DOHH2 (cell line): ENCODE results near the gene SMLR1.

ENCODE experiments used
- H3F3A ChIP-seq: fragments of 200-600 bp; sonication (generic), shearing (Covaris generic); 2 replicates; pipeline ENCODE4 v1.6.0; 2016; ENCODE audit warnings: antibody characterized with exemption, mild to moderate bottlenecking; ENCODE audit not compliant: control insufficient read depth, insufficient read depth
- H3K27ac ChIP-seq: fragments of 200-600 bp; sonication (generic); 2 replicates; pipeline ENCODE4 v1.5.1; 2014; ENCODE audit warnings: low read depth, mild to moderate bottlenecking, low read length, moderate library complexity
- H3K27me3 ChIP-seq: fragments of 200-600 bp; sonication (generic); 2 replicates; pipeline ENCODE4 v1.6.1; 2014; ENCODE audit warnings: mild to moderate bottlenecking, low read length, mixed read lengths; ENCODE audit not compliant: control insufficient read depth
- H3K36me3 ChIP-seq: fragments of 200-600 bp; sonication (generic); 2 replicates; pipeline ENCODE4 v1.6.1; 2014; ENCODE audit warnings: mild to moderate bottlenecking, low read length, moderate library complexity, mixed read lengths; ENCODE audit not compliant: control insufficient read depth
- H3K4me1 ChIP-seq: fragments of 200-600 bp; sonication (generic); 2 replicates; pipeline ENCODE4 v1.6.1; 2014; ENCODE audit warnings: mild to moderate bottlenecking, low read length, mixed read lengths; ENCODE audit not compliant: control insufficient read depth
- H3K4me2 ChIP-seq: fragments of 200-600 bp; sonication (generic); 2 replicates; pipeline ENCODE4 v1.6.0; 2014; ENCODE audit warnings: mild to moderate bottlenecking, low read length, moderate library complexity
- H3K4me3 ChIP-seq: fragments of 200-600 bp; sonication (generic); 2 replicates; pipeline ENCODE4 v1.5.1; 2014; ENCODE audit warnings: mild to moderate bottlenecking, low read length, mixed read lengths
- H3K79me2 ChIP-seq: fragments of 200-600 bp; sonication (generic); 2 replicates; pipeline ENCODE4 v1.6.1; 2014; ENCODE audit warnings: mild to moderate bottlenecking, low read length, mixed read lengths; ENCODE audit not compliant: control insufficient read depth
- H3K9me2 ChIP-seq: fragments of 200-600 bp; sonication (generic); replicated peaks from 2 replicates; pipeline ENCODE4 v1.6.1; 2014; ENCODE audit warnings: mild to moderate bottlenecking, low read length, mixed read lengths; ENCODE audit not compliant: control insufficient read depth
- H3K9me3 ChIP-seq: fragments of 200-600 bp; sonication (generic); 2 replicates; pipeline ENCODE4 v1.6.1; 2014; ENCODE audit warnings: antibody characterized with exemption, low read length, mixed read lengths; ENCODE audit not compliant: control insufficient read depth, insufficient read depth
- H4K20me1 ChIP-seq: fragments of 200-600 bp; sonication (generic); 2 replicates; pipeline ENCODE4 v1.6.0; 2014; ENCODE audit warnings: low read depth, mild to moderate bottlenecking, antibody characterized with exemption, low read length, moderate library complexity; ENCODE audit not compliant: control insufficient read depth, insufficient read depth
- EZH2phosphoT487 ChIP-seq: fragments of 200-600 bp; sonication (generic); IDR thresholded peaks from 2 replicates; pipeline ENCODE4 v1.6.1; 2017; ENCODE audit warnings: borderline replicate concordance, mild to moderate bottlenecking, antibody characterized with exemption, low read length, moderate library complexity, mixed read lengths
- TF ChIP-seq, protein P1 (sequence below): fragments of 200-600 bp; sonication (generic); IDR thresholded peaks from one replicate; pipeline ENCODE4 v1.5.1; 2014; ENCODE audit warnings: antibody characterized with exemption, mild to moderate bottlenecking, low read depth, low read length; ENCODE audit not compliant: poor library complexity, severe bottlenecking

SMLR1 gene

GRCh38 chr6:130831607-130832006, 4.4 kb downstream of the SMLR1 start:
- Histone ChIP-seq H3F3A (no peaks in the 10 kb centered on the region), H4K20me1 (no peaks in the 10 kb centered on the region), H3K9me3 (no peaks in the 10 kb centered on the region), H3K4me2 (no peak overlapping the region), H3K4me1 (no peaks in the 10 kb centered on the region), H3K27me3 (no peaks in the 10 kb centered on the region), H3K4me3 (no peak overlapping the region), H3K9me2 (no peaks in the 10 kb centered on the region), H3K79me2 (no peaks in the 10 kb centered on the region), H3K36me3 (no peaks in the 10 kb centered on the region), H3K27ac (no peak overlapping the region)
- TF ChIP-seq EZH2phosphoT487 = no peak

GRCh38 chr6:130833569-130833968, 6.4 kb downstream of the SMLR1 start:
- H3K4me2 ChIP-seq = no peak overlapping the region

DNA sequence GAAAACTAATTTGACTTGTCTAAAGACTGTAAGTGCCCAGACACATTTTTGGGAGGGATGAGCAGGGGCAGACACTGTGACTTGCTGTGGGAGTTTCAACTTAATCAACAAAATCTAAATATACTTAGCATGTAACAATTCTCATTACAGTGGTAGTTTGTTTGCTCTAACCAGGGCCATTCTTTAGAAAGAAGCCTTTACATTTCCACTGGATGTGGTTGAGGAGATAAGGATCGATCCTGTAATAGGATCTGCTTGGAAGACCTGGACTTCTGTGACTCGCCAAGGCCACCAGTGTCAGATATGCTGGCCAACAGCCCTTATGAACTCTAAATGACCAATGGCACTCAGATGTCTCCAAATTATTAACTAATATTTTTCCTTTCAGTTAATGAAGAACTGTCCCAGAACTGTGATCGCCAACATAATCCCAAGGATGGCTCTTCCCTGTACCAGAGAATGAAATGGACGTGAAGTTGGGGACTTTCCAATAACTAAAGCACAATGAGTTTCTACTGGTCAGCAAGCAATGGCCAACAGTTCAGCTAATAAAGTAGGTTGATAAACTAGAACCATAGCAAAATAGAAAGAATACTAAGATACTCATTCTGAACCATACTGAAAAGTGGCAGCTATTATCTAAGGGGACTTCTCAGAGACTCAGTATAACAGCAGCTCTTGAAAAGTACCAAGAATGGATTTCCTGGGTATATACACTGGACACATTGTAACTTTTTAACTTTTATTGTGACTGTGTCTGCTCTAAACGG, 7.5 kb downstream of the SMLR1 start:
- H3K27me3 ChIP-seq = no peaks in the 10 kb centered on the region
- H3K4me2 ChIP-seq = no peak overlapping the region
- H3K36me3 ChIP-seq = 0 out of 2 replicates have a peak, but pooled peaks cover 2% of the 10 kb centered on the region
- H3K4me3 ChIP-seq = no peak overlapping the region
- no peaks in the 10 kb centered on the region for H3K9me3 ChIP-seq
- no peaks in the 10 kb centered on the region for H3K4me1 ChIP-seq
- H3K27ac ChIP-seq = no peak overlapping the region
- H3F3A ChIP-seq = no peaks in the 10 kb centered on the region
- TF ChIP-seq, protein P1, sequence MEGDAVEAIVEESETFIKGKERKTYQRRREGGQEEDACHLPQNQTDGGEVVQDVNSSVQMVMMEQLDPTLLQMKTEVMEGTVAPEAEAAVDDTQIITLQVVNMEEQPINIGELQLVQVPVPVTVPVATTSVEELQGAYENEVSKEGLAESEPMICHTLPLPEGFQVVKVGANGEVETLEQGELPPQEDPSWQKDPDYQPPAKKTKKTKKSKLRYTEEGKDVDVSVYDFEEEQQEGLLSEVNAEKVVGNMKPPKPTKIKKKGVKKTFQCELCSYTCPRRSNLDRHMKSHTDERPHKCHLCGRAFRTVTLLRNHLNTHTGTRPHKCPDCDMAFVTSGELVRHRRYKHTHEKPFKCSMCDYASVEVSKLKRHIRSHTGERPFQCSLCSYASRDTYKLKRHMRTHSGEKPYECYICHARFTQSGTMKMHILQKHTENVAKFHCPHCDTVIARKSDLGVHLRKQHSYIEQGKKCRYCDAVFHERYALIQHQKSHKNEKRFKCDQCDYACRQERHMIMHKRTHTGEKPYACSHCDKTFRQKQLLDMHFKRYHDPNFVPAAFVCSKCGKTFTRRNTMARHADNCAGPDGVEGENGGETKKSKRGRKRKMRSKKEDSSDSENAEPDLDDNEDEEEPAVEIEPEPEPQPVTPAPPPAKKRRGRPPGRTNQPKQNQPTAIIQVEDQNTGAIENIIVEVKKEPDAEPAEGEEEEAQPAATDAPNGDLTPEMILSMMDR = no peak
- TF ChIP-seq EZH2phosphoT487 = no peak
- H3K79me2 ChIP-seq = no peaks in the 10 kb centered on the region
- no peaks in the 10 kb centered on the region for H3K9me2 ChIP-seq
- H4K20me1 ChIP-seq = no peaks in the 10 kb centered on the region

More at GRCh38 chr6:130833569-130833968, 6.4 kb downstream of the SMLR1 start:
- Histone ChIP-seq H3K27me3 (no peaks in the 10 kb centered on the region), H3K27ac (no peak overlapping the region), H3K9me2 (no peaks in the 10 kb centered on the region), H3K9me3 (no peaks in the 10 kb centered on the region), H3F3A (no peaks in the 10 kb centered on the region), H3K79me2 (no peaks in the 10 kb centered on the region), H4K20me1 (no peaks in the 10 kb centered on the region), H3K4me1 (no peaks in the 10 kb centered on the region), H3K4me3 (no peak overlapping the region), H3K36me3 (no peaks in the 10 kb centered on the region)
- TF ChIP-seq, protein P1 = no peak
- no peak for TF ChIP-seq EZH2phosphoT487

GRCh38 chr6:130836055-130836640, 8.9 kb downstream of the SMLR1 start:
- H3K4me1 ChIP-seq = no peaks in the 10 kb centered on the region
- H3K36me3 ChIP-seq = 0 out of 2 replicates have a peak, but pooled peaks cover 3% of the 10 kb centered on the region
- no peaks in the 10 kb centered on the region for H3F3A ChIP-seq
- no peaks in the 10 kb centered on the region for H4K20me1 ChIP-seq
- no peaks in the 10 kb centered on the region for H3K9me2 ChIP-seq
- H3K4me2 ChIP-seq = no peak overlapping the region
- H3K27ac ChIP-seq = no peak overlapping the region
- H3K9me3 ChIP-seq = no peaks in the 10 kb centered on the region
- TF ChIP-seq, protein P1 = no peak
- no peak for TF ChIP-seq EZH2phosphoT487
- H3K27me3 ChIP-seq = no peaks in the 10 kb centered on the region
- no peaks in the 10 kb centered on the region for H3K79me2 ChIP-seq
- H3K4me3 ChIP-seq = no peak overlapping the region
